Stimulated activated CD4-positive, alpha-beta T cell treated with anti-CD3 and anti-CD28 coated beads, Interleukin-2, amount 100 ng/mL, for 48 hours (primary cell): ENCODE data around the gene SRGN.
"Not testable (repeated sequence)": the region's sequence is repeated elsewhere in the genome, so short reads cannot be mapped to it uniquely, and the experiment has no call there.

Experiments used
- DNase-seq, 2 donors: peaks; one replicate each; pipeline ENCODE4 v3.0.0-alpha.2; 2020

SRGN gene

GRCh38 chr10:69087590-69088470, at the start of gene SRGN:
SRGN (plus strand) TSS chr10:69088103; CDS start chr10:69088158, 55 bp downstream.
- DNase-seq: peak; percentile 54 to 70

DNA sequence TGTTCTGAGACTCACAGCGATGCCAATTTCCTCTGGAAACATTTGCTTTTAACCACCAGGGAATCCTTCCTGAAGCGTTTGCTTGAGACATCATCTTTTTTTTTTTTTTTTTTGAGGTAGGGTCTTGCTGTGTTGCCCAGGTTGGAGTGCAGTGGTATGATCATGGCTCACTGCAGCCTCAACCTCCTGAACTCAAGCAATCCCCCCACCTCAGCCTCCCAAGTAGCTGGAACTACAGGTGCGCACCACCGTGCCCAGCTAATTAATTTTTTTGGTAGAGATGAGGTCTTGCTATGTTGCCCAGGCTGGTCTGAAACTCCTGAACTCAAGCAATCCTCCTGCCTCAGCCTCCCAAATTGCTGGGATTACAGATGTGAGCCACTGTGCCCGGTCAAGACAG, 47.0 kb upstream of the SRGN start:
- not testable (repeated sequence) for DNase-seq

DNA sequence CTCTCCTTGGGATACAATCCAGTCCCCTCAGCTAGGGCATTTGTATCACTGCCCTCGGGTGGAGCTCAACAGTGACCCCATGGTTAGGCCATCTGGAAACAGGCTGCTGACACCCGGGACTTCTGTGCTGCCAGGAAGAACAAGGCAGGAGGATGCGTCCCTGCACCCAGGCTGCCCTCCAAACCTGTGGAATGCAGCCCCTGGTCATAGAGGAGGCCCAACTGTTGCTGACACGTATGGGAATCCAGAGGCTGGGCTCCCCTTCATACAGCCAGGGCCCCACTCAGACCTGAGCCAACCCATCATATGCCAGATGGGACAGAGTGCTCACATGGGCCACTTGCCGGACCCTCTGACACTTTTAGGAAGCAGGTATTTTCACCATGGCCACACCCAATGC, 45.5 kb upstream of the SRGN start:
- no peak for DNase-seq

GRCh38 chr10:69042838-69043237, 45.1 kb upstream of the SRGN start:
- DNase-seq: no peak

- DNase-seq: no peak
Measured at GRCh38 chr10:69043931-69044531, 43.9 kb upstream of the SRGN start.

GRCh38 chr10:69044546-69044945, 43.4 kb upstream of the SRGN start:
- no peak for DNase-seq

- peak in 1 of 2 donors; percentile 26 for DNase-seq
Measured at GRCh38 chr10:69045441-69046300, 42.2 kb upstream of the SRGN start.

DNA sequence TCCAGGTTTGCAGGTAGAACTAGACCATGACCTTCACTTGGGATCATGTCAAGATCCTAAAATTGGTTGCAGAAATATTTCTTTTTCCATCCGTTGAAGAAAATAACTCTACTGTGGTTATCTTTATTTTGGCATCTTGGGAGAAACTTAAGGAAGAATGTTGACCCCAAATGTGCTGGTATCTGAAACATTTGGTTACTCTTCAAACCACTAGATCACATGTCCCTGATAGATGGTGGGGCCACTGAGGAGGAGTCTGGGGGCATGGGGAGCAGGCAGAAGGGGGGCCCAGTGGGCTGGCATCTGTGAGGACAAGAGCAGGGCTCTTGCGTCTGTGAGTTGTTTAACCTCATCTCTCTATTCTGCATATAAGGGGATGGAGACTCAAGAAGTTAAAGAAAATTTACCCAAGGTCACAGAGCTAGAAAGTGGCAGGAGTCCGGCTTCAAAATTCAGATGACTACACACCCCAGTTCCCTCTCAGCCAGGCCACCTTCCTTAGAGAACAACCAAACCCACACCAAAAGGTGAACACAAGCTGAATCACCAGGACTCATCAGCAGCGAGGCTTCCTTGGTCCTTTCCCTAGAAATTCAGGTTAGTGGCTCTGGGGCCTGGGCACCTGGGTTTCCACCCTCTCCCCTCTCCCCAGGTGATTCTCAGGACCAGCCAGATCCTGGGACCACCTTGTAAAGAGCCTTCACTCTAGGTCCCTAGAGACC, 40.6 kb upstream of the SRGN start:
- no peak for DNase-seq

- DNase-seq: peak; percentile 43 to 45
Measured at GRCh38 chr10:69048103-69048502, 39.8 kb upstream of the SRGN start.

DNA sequence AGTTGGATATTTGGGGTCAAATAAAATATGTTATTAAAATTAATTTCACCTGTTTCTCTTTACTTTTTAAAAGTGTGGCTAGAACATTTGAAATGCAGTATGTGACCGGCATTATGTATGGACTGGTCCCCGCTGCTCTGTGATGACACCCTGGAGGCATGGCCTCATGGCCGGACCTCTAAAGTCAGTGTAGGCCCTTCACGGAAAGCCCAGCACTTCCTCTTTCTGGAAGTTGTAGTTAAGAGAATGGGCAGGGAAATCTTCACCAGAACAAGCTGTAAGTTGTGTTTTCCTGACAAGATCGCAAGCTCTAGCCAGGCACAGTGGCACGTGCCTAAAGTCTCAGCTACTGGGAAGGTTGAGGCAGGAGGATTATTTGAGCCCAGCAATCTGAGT, 38.3 kb upstream of the SRGN start:
- no peak for DNase-seq

DNA sequence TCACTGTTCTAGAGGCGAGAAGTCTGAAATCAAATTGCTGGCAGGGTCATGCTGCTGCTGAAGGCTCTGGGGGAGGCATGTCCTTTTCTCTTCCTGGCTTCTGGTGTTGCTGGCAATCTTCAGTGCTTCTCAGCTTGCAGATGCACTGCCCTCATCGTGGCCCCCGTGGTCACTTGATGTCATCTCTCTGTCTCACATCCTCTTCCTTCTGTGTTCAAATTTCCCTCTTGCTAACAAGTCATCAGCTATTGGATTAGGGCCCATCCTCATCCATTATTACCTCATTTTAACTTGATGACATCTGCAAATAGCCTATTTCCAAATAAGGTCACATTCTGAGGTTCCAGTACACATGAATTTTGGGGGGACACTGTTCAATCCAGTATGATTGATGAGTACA, 36.6 kb upstream of the SRGN start:
- DNase-seq: no peak

DNA sequence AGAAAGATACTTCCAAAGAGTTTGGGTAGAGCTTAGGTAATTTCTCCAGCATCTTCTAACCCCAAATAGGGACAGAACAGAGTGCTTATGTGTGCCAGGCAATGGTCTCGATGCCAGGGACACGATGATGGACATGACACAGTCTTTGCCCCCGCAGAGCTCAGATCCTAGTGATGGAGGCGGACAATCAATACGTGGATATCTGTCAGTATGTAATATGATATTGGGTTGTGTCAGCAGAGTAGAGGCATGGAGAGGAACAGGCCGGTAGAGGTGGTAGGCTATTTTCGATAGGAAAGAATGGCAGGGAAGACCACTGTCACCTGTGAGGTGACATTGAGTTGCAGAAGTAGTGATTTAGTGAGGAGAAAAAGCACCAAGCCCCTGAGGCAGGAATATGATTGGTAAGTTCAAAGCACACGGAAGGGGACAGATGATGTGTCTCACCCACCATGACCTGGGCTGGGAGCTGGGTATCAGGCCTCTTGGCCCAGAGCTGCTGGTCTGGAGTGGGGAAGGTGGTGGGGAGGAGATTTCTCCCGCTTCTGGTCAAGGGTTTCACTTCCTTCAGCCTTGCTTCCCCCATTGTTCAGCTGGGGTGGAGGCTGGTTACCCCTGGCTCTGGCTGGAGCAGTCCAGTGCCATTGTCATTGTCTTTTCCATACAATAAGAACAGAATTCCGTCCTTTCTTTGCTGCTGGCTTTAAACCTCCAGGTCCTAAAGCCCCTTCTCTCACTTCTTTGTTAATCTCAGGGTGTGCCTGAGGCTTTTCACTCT, 36.0 kb upstream of the SRGN start:
- DNase-seq: no peak

DNA sequence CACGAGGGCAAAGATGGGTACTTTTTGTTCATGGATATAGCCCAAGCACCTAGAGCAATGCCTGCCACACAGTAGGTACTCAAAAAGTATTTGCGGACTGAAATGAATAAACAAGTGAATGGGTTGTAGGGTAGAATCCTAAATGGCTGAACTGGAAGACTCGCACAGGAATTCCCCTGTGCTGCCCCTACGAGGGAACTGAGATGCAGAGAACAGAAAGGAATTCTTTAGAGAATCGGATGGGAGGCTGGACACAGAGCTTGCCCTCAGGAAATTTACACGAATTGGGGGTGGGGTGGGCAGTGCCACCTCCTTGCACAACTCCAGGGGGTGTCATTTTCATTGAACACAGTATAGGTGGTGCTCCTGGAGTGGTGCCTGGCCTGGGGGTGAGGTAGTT, 35.2 kb upstream of the SRGN start:
- DNase-seq: no peak

GRCh38 chr10:69055241-69055640, 32.7 kb upstream of the SRGN start:
- no peak for DNase-seq

GRCh38 chr10:69056129-69056528, 31.8 kb upstream of the SRGN start:
- DNase-seq: no peak

GRCh38 chr10:69056536-69057260, 31.2 kb upstream of the SRGN start:
- DNase-seq: no peak

- no peak for DNase-seq
Measured at GRCh38 chr10:69057261-69057950, 30.5 kb upstream of the SRGN start.

- no peak for DNase-seq
Measured at GRCh38 chr10:69057951-69058297, 30.0 kb upstream of the SRGN start.

DNA sequence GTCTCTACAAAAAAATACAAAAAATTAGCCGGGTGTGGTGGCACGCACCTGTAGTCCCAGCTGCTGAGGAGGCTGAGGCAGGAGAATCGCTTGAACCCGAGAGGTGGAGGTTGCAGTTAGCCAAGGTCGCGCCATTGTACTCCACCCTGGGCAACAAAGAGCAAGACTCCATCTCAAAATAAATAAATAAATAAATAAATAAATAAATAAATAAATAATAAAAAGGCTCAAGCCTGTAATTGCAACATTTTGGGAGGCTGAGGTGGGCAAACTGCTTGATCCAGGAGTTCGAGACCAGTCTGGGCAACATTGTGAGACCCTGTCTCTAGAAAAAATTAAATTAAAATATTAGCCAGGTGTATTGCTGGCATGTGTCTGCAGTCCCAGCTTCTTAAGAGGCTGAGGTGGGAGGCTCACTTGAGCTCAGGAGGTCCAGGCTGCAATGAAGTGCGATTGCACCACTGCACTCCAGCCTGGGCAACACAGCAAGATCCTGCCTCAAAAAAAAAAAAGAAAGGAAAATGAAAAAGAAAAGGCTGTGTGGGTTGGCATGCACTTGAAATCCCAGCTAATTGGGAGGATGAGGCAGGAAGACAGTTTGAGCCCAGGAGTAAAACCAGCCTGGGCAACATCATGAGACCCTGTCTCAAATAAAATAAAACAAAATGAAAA, 27.6 kb upstream of the SRGN start:
- DNase-seq: no peak
